PC-3 (cell line): ENCODE results near the gene N4BP3.

Source experiments
- CTCF ChIP-seq: fragments of 300-600 bp; sonication (generic); conservative IDR thresholded peaks from 2 replicates; pipeline ENCODE4 v1.5.1; 2017; ENCODE audit warnings: antibody characterized with exemption, low read depth, mild to moderate bottlenecking, low read length
- EZH2 ChIP-seq: fragments of 300-600 bp; sonication (generic); IDR thresholded peaks from one replicate; pipeline ENCODE4 v1.6.1; 2017; ENCODE audit warnings: antibody characterized with exemption, mild to moderate bottlenecking, low read length; ENCODE audit not compliant: unreplicated experiment

GRCh38 chr5:178108446-178108845, 4.9 kb upstream of the N4BP3 start:
- no peak for TF ChIP-seq CTCF
- no peak for TF ChIP-seq EZH2
